DOHH2 (cell line): ENCODE data around the gene KRT38.

Experiments used
- H3F3A ChIP-seq: fragments of 200-600 bp; sonication (generic), shearing (Covaris generic); 2 replicates; pipeline ENCODE4 v1.6.0; 2016; ENCODE audit warnings: antibody characterized with exemption, mild to moderate bottlenecking; ENCODE audit not compliant: control insufficient read depth, insufficient read depth
- H3K27ac ChIP-seq: fragments of 200-600 bp; sonication (generic); 2 replicates; pipeline ENCODE4 v1.5.1; 2014; ENCODE audit warnings: low read depth, mild to moderate bottlenecking, low read length, moderate library complexity
- H3K27me3 ChIP-seq: fragments of 200-600 bp; sonication (generic); 2 replicates; pipeline ENCODE4 v1.6.1; 2014; ENCODE audit warnings: mild to moderate bottlenecking, low read length, mixed read lengths; ENCODE audit not compliant: control insufficient read depth
- H3K36me3 ChIP-seq: fragments of 200-600 bp; sonication (generic); 2 replicates; pipeline ENCODE4 v1.6.1; 2014; ENCODE audit warnings: mild to moderate bottlenecking, low read length, moderate library complexity, mixed read lengths; ENCODE audit not compliant: control insufficient read depth
- H3K4me1 ChIP-seq: fragments of 200-600 bp; sonication (generic); 2 replicates; pipeline ENCODE4 v1.6.1; 2014; ENCODE audit warnings: mild to moderate bottlenecking, low read length, mixed read lengths; ENCODE audit not compliant: control insufficient read depth
- H3K4me2 ChIP-seq: fragments of 200-600 bp; sonication (generic); 2 replicates; pipeline ENCODE4 v1.6.0; 2014; ENCODE audit warnings: mild to moderate bottlenecking, low read length, moderate library complexity
- H3K4me3 ChIP-seq: fragments of 200-600 bp; sonication (generic); 2 replicates; pipeline ENCODE4 v1.5.1; 2014; ENCODE audit warnings: mild to moderate bottlenecking, low read length, mixed read lengths
- H3K79me2 ChIP-seq: fragments of 200-600 bp; sonication (generic); 2 replicates; pipeline ENCODE4 v1.6.1; 2014; ENCODE audit warnings: mild to moderate bottlenecking, low read length, mixed read lengths; ENCODE audit not compliant: control insufficient read depth
- H3K9me2 ChIP-seq: fragments of 200-600 bp; sonication (generic); replicated peaks from 2 replicates; pipeline ENCODE4 v1.6.1; 2014; ENCODE audit warnings: mild to moderate bottlenecking, low read length, mixed read lengths; ENCODE audit not compliant: control insufficient read depth
- H3K9me3 ChIP-seq: fragments of 200-600 bp; sonication (generic); 2 replicates; pipeline ENCODE4 v1.6.1; 2014; ENCODE audit warnings: antibody characterized with exemption, low read length, mixed read lengths; ENCODE audit not compliant: control insufficient read depth, insufficient read depth
- H4K20me1 ChIP-seq: fragments of 200-600 bp; sonication (generic); 2 replicates; pipeline ENCODE4 v1.6.0; 2014; ENCODE audit warnings: low read depth, mild to moderate bottlenecking, antibody characterized with exemption, low read length, moderate library complexity; ENCODE audit not compliant: control insufficient read depth, insufficient read depth
- EZH2phosphoT487 ChIP-seq: fragments of 200-600 bp; sonication (generic); IDR thresholded peaks from 2 replicates; pipeline ENCODE4 v1.6.1; 2017; ENCODE audit warnings: borderline replicate concordance, mild to moderate bottlenecking, antibody characterized with exemption, low read length, moderate library complexity, mixed read lengths
- TF ChIP-seq, protein P1 (sequence below): fragments of 200-600 bp; sonication (generic); IDR thresholded peaks from one replicate; pipeline ENCODE4 v1.5.1; 2014; ENCODE audit warnings: antibody characterized with exemption, mild to moderate bottlenecking, low read depth, low read length; ENCODE audit not compliant: poor library complexity, severe bottlenecking

Gene KRT38

DNA sequence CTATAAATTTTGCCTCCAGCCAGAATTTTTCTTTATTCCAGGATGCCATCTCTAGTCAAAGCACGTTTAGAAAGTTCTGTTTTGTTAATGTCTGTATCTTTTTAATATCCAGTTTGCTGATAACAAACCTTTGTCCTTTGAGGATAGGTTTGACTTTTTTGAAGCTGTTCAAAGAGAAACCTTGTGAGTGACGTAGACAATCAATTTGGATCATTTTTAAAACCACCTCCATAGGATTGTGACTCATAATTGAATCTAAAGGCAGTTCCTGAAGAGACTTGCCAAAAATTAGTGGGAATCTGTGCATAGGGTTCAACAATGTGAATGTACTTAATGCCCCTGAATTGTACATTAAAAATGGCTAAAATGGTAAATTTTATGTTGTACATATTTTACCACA lies 49.2 kb downstream of the KRT38 start:
- H3K36me3 ChIP-seq = no peaks in the 10 kb centered on the region
- H3K4me1 ChIP-seq = no peaks in the 10 kb centered on the region
- H3K79me2 ChIP-seq = no peaks in the 10 kb centered on the region
- no peaks in the 10 kb centered on the region for H3F3A ChIP-seq
- no peak overlapping the region for H3K27ac ChIP-seq
- no peaks in the 10 kb centered on the region for H3K9me3 ChIP-seq
- no peak overlapping the region for H3K4me3 ChIP-seq
- no peak for TF ChIP-seq EZH2phosphoT487
- TF ChIP-seq, protein P1, sequence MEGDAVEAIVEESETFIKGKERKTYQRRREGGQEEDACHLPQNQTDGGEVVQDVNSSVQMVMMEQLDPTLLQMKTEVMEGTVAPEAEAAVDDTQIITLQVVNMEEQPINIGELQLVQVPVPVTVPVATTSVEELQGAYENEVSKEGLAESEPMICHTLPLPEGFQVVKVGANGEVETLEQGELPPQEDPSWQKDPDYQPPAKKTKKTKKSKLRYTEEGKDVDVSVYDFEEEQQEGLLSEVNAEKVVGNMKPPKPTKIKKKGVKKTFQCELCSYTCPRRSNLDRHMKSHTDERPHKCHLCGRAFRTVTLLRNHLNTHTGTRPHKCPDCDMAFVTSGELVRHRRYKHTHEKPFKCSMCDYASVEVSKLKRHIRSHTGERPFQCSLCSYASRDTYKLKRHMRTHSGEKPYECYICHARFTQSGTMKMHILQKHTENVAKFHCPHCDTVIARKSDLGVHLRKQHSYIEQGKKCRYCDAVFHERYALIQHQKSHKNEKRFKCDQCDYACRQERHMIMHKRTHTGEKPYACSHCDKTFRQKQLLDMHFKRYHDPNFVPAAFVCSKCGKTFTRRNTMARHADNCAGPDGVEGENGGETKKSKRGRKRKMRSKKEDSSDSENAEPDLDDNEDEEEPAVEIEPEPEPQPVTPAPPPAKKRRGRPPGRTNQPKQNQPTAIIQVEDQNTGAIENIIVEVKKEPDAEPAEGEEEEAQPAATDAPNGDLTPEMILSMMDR = no peak
- no peak overlapping the region for H3K4me2 ChIP-seq
- no peaks in the 10 kb centered on the region for H3K9me2 ChIP-seq
- H4K20me1 ChIP-seq = no peaks in the 10 kb centered on the region
- peaks cover 9% of the 10 kb centered on the region; the same call in 1 of the 2 replicates for H3K27me3 ChIP-seq

DNA sequence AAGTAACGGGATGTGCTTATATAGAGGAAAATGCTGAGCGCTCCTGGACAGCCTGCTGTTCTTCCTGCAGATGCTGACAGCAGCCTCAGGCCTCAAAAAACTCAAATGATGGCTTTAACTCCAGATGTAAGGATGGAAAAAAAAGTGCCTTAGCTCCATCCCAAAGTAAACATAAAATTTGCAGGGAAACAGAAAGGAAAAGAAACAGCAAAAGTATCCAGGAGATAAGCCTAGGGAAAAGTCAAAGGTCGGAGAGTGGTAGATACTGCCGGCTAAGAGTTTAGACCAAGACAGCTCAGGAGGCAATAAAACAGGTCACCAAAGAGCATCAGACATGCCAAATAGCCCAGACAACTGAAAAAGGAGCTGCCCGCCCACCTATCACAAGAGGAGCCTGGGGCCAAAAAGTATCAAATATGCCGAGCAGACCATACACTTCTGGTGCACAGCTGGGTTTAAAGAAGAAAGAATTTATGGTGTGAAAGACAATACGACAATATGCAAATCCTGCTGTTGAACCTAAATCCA lies 50.3 kb downstream of the KRT38 start:
- Histone ChIP-seq H3K9me3 (no peaks in the 10 kb centered on the region), H3K79me2 (no peaks in the 10 kb centered on the region), H3K36me3 (no peaks in the 10 kb centered on the region), H3F3A (no peaks in the 10 kb centered on the region), H3K4me2 (no peak overlapping the region), H3K4me1 (no peaks in the 10 kb centered on the region), H3K27me3 (peaks cover 9% of the 10 kb centered on the region; the same call in 1 of the 2 replicates), H4K20me1 (no peaks in the 10 kb centered on the region), H3K27ac (no peak overlapping the region), H3K4me3 (no peak overlapping the region), H3K9me2 (no peaks in the 10 kb centered on the region)
- TF ChIP-seq, protein P1 = no peak
- TF ChIP-seq EZH2phosphoT487 = no peak

DNA sequence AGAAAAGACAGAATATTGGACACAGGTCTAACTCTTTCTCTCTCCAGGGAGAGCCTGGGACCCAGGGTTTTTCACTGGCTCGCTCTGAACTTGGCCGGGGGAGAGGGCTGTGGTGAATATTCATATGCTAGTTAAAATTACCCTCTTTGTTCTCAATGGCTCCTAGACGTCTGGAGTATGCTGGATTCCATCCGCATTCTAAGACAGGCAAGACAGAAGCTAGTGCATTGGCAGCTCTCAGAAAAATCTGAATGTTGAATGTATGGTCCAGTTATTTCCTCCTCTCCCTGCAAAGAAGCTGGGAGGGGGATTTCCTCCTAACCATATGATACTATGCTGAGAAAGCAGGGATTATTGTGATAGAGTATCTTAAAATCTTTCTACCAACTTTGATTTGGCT lies 53.1 kb downstream of the KRT38 start:
- H3K4me1 ChIP-seq = no peaks in the 10 kb centered on the region
- TF ChIP-seq, protein P1 = no peak
- no peak for TF ChIP-seq EZH2phosphoT487
- no peaks in the 10 kb centered on the region for H3K36me3 ChIP-seq
- no peak overlapping the region for H3K4me3 ChIP-seq
- no peaks in the 10 kb centered on the region for H3K9me2 ChIP-seq
- H3F3A ChIP-seq = no peaks in the 10 kb centered on the region
- H4K20me1 ChIP-seq = no peaks in the 10 kb centered on the region
- H3K4me2 ChIP-seq = no peak overlapping the region
- H3K9me3 ChIP-seq = no peaks in the 10 kb centered on the region
- no peak overlapping the region for H3K27ac ChIP-seq
- peaks cover 2% of the 10 kb centered on the region; the same call in 1 of the 2 replicates for H3K27me3 ChIP-seq
- no peaks in the 10 kb centered on the region for H3K79me2 ChIP-seq
